HG02759 (cell line): ENCODE results near the gene GPS1.

Experiments
- ATAC-seq: cut with Tn5 transposase; IDR thresholded peaks from one replicate; pipeline ENCODE4 v1.9.1; 2021; ENCODE audit warnings: mild to moderate bottlenecking, moderate library complexity; ENCODE audit not compliant: unreplicated experiment

GPS1 gene

GRCh38 chr17:82056729-82057621 lies 5.3 kb downstream of the GPS1 start:
- ATAC-seq: no peak

GRCh38 chr17:82058230-82058854 lies 6.6 kb downstream of the GPS1 start:
- ATAC-seq: no peak

- ATAC-seq: no peak
These were observed 7.2 kb downstream of the GPS1 start for GRCh38 chr17:82058855-82059249.

GRCh38 chr17:82059272-82060000 lies 7.7 kb downstream of the GPS1 start:
- ATAC-seq: no peak

GRCh38 chr17:82060001-82060380 lies 8.3 kb downstream of the GPS1 start:
- ATAC-seq: no peak

GRCh38 chr17:82060614-82061013 lies 8.9 kb downstream of the GPS1 start:
- ATAC-seq: no peak

GRCh38 chr17:82061047-82061925 lies 9.6 kb downstream of the GPS1 start:
- no peak for ATAC-seq

- no peak for ATAC-seq
These were observed 10.6 kb downstream of the GPS1 start for GRCh38 chr17:82062076-82062983.

- no peak for ATAC-seq
These were observed 11.3 kb downstream of the GPS1 start for GRCh38 chr17:82062984-82063368.

- ATAC-seq: no peak
These were observed 12.0 kb downstream of the GPS1 start for GRCh38 chr17:82063424-82064415.

GRCh38 chr17:82064433-82065192 lies 12.9 kb downstream of the GPS1 start:
- ATAC-seq: no peak

- peak; percentile 37 for ATAC-seq
These were observed 13.5 kb downstream of the GPS1 start for GRCh38 chr17:82065193-82065637.

- ATAC-seq: peak; percentile 72
These were observed 14.1 kb downstream of the GPS1 start, which contains the start of gene DUS1L for GRCh38 chr17:82065638-82066303. TSS of gene DUS1L (minus strand) at chr17:82065804. CDS start at chr17:82065059, 745 bp downstream.

- ATAC-seq: no peak
These were observed 18.9 kb downstream of the GPS1 start for GRCh38 chr17:82070611-82071010.

GRCh38 chr17:82072827-82073226 lies 21.1 kb downstream of the GPS1 start:
- no peak for ATAC-seq

GRCh38 chr17:82073446-82073845 lies 21.7 kb downstream of the GPS1 start:
- no peak for ATAC-seq
